Stimulated activated CD4-positive, alpha-beta T cell treated with anti-CD3 and anti-CD28 coated beads, Interleukin-15, amount 100 ng/mL, for 24 hours (primary cell): Measurements from ENCODE around the gene CACNA2D3.
A peak's percentile ranks its signal among the peaks of the same experiment; 100 is the strongest.

Experiments used
- DNase-seq: peaks from one replicate; pipeline ENCODE4 v3.0.0-alpha.2; 2020

The CACNA2D3 gene

DNA sequence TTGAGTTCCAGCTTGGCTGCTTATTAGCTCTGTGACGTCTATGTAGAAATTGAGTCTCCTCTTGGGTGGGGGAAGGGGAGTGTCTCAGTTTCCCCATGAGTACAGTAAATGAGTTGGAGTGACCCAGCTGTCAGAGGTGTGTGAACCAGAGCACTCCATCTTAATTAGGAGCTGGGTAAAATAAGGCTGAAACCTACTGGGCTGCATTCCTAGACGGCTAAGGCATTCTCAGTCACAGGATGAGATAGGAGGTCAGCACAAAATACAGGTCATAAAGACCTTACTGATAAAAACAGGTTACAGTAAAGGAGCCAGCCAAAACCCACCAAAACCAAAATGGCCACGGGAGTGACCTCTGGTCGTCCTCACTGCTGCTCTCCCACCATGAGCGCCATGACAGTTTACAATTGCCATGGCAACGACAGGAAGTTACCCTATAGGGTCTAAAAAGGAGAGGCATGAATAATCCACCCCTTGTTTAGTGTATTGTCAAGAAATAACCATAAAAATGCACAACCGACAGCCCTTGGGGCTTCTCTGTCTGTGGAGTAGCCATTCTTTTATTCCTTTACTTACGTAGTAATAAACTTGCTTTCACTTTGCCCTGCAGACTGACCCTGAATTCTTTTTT, 222.4 kb downstream of the CACNA2D3 start:
- no peak for DNase-seq

DNA sequence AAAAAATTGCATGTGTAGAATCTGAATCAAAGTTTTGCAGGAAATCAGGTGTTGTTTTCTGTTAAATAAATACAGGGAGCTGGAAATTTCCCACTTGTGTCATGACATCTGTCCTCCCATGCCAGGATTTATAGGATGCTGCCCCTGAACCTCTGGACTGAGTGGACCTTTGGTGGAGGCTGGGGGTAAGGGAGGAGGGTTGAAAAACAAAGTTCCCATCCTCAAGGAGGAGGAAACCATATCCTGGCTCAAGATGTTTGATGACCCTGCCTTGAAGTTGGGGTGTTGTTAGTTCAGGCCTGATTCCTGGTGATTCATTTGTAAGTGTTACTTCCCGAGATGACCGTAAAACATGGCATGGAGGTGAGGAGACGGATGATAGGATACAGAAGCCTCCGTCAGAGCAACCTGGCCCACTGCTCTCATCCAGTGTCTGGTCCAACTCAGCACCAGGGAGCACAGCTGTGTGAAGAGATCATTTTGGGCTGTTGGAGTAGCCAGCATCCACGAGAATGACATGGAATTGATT, 223.6 kb downstream of the CACNA2D3 start:
- no peak for DNase-seq

DNA sequence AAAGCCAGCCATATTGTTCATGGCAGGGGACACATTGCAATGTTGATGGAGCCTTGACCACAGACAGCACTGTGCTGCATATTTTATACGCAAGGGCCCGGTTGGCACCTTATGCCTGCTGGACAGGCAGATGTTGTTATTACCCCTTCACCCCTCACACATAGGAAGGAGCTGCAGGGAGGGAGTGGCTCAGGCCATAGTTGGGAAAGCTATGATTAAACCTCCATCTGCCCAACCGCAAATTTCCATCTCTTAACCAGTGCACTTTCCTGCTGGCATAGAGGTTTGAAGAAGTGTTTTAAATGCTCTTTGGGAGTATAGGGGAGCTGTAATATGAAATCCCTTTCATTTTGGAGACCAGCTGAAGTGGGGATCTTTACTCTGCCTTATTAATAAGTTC, 224.7 kb downstream of the CACNA2D3 start:
- no peak for DNase-seq

DNA sequence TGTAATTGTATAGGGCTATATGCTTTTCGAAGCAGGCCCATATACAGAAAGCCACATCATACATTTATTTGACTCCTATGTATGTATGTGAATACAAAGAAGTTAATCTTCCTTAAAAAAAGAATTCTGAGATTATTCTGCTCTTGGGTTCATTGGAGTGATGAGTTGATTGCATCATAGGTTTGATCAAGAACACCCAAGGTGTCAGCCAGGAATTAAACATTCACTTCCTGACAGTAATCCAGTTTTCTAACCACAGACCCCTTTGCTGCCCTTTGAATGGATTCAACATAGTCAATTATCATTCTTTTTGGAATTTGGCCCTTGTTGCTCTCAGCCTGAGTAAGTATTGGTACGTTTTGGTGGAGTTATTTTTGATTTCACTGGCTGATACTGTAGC, 225.6 kb downstream of the CACNA2D3 start:
- no peak for DNase-seq

DNA sequence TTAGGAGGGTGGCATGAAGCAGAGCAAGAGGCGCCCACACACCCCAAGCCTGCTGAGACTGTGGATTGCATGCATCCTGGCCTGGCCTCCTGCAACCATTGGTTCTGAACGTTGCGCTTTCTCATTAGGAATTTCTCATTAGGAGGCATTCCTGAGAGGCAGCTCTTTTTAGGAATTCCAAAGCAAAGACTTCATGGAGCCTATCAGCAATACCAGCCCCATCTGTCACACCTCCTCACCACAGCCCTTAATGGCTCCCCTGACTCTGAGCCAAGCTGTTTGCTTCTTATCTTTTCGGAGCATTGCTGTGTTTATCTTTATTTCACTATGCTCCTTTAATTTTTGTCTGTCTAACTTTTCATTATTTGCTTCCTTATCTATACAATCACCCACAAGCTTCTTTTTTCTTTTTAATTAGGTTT, 226.9 kb downstream of the CACNA2D3 start:
- no peak for DNase-seq

DNA sequence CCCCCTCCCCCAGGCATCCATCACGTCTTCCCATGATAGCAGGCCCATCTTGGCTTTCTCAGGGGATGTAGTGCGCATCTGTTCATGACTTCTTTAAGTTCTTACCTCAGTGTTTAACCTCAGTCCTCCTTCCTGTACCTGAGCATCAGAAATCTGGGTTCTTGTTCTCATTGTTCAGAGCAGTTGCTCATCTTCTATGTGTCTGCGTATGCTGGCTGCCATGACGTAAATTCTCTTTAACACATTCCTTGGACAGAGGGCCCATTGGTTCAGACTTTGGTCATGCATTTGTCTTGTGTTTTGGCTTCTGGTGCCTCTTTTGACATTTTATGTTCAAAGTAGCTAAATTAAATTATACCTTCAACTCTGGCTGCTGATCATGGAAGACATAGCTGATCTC, 227.3 kb downstream of the CACNA2D3 start:
- no peak for DNase-seq

DNA sequence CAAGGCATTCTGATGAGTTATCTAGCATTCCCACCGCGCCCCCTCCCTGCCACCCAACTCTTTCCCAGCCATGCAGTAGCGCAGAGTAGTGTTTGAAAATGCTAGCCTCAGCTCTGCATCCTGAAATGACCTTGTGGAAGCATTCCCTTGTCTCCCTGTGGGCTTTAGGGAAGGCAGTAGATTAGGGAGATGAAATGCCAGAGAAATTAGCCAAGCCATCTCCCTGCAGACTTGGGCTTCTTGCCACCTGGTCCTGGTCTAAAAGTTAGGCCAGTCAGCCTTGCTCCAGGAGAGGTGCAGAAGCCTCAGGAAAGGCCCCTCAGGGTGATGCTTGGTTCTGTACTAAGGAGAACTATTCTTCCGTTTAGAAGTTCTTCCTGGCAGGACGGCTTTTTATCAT, 231.2 kb downstream of the CACNA2D3 start:
- DNase-seq: no peak

DNA sequence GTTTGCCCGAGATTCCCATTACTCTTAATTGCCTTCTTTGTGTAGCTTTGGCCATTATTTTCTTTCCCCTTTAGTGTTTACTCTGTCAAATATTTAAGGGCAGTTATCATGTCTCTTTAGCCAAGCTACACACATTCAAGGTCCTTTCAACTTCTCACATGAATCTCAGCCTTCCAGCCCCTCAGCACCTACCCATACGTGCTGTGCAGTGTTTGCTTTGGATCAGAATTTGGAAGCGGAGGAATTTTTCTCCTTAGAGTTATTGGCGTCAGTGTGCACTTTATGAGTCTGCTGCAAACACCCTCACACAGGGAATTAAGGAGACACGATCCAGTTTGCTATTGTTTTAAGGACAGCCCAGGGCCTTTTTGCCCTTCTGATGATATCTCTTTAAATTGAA, 231.6 kb downstream of the CACNA2D3 start:
- no peak for DNase-seq

DNA sequence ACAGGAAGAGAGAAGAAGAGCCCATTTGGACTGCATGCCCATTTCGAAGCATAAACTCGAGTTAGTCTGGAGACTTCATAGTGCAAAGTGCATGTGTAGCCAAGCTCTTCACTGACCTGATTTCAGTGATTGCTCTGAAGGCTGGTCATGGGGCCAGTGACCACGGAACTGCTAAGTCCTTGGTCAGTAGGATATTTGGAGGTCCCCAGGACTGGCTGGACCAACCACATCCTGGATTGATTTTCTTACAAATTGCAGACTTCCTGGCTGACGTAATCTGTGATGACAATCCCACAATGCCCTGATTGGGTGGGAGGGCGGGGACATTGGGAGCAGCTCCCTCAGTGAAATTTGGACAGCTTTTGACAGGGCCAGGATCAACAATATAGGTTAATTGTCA, 233.4 kb downstream of the CACNA2D3 start:
- DNase-seq: no peak

DNA sequence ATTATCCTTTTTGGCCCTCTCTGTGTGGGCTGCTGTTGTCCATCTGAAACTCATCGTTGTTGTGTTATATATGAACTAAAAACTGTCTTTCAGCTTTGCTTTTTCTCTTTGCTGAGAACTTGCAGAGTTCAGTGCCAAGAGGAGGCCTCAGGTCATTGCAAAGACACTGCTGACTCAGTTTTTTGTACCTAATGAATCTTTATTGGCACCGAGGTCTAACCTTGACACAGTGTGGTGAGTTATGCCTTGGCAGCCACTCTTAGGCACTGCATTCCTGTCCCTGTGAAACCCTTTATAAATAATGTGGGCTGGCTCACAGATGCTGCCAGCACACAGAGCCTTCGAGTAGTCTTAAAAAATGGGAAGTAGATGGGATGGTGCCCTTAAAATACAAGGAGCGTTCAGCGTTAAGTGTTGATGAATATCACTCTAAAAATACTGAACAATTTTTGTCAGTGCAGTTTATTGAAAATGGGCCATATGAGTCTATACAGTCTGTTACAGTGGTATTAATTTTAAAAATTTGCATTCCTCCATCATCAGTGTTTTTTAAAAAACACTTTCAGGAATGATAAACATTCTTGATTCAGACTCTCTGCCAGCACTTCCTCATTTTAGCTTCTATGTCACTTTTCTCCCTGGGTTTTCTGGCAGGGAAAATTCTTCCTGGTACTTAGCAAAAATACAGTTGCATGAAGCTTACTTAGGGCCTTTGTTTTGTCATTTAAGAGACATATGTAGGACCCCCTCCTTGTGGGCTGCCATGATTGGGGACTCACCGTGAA, 234.1 kb downstream of the CACNA2D3 start:
- DNase-seq: no peak

DNA sequence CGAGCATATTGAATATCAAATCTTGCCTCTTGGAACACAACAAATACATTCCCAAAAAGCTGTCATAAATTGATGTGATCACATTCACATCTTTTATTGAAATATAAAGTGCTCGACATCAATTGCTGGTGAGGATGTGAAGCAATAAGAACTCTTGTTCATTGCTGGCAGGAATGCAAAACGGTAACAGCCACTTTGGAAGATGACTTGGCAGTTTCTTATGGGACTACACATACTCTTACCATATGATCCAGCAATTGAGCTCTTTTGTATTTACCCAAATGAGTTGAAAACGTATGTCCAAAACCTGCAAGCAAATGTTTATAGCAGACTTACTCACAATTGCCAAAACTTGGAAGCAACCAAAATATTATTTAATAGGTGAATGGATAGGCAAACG, 234.9 kb downstream of the CACNA2D3 start:
- DNase-seq: no peak

DNA sequence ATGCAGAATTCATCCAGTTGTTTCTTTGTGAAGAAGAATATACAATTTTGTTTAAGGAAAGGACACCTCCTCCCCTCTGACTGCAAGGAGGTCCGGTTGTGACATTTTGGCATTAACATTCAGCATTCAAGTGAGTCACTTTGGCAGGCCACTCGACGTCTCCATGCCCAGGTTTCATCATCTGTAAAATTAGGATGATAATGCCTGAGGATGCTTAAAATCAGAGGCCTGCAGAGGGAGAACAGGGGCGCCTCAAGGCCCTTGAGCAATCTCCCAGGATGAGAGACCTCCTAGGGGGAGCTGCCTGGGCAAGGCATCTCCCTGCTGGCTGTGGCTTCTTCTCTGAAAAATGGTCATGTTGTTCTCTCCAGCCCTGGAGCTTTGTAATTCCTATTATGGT, 236.0 kb downstream of the CACNA2D3 start:
- no peak for DNase-seq

DNA sequence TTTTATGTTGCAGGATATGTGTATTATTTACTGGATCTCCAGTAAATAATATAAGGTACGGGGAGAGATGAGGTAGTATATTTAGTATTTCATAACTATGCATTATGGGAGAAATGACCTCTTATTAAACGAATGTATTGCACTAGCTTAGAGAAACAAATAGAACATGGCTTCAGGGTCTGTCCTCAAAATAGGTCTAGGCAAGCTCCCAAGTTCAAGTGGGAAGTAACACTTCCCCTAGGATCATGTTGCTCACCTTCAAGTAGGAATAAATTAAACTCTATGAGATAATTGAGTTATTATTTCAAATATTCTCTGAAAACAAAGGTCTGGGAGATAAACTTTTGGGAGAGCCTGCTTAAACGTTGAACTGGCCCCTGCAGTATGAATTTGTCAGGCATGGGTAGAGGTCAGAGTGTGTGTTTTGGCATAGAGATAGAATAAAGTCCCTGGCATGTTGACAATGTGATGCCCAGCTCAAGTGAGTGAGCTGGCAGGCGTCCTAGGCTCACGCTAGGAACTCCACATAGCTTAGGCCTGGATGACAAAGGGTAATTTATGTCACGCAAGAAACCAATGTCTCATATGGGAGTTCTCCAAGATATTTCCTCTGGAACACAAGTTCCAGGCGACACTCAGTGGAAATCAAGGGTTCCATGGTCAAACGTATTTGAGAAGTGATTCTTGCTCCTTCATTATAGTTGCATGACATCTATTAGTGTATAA, 236.8 kb downstream of the CACNA2D3 start:
- no peak for DNase-seq

DNA sequence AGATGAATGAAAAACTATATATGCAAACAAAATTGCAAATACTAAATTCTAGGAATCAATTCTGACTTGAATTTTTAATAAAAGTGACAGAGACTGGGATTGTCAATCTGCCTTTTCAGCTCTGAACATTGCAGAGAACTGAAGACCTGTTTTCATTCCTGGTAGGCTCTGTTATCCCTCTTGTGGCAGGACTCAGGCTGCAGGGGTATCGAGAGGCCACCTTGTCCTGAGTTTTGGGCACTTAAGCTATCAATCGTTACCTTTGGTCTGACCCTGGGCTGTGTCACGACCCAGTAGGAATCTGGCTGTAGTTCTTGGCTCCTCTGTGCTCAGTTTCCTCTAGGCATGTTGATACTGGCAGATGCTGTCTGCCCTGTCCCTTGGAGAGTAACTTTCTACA, 238.0 kb downstream of the CACNA2D3 start:
- DNase-seq: no peak

DNA sequence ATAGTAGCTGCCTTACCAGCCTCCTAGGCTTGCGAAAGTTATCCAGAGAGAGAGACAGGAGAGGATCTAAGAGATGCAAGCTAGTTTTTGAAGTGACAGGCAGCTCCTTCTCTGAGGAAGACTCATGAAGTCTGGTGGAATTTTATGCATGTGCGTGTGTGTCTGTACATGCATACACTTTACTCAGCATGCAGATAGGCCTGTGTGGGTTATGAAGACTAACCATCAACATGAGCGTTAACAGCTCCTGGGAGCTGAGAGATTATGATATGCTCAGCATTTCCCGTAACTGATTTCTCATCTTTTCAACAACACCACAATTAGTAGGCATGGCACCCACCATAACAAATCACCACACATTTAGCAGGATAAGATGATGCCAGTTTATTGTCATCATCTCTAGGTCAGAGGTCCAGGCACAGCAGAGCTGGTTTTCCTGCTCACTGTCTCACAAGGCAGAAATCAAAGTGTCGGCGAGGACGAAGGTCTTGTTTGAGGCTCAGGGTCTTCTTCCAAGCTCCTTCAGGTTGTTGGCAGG, 239.5 kb downstream of the CACNA2D3 start:
- DNase-seq: no peak

DNA sequence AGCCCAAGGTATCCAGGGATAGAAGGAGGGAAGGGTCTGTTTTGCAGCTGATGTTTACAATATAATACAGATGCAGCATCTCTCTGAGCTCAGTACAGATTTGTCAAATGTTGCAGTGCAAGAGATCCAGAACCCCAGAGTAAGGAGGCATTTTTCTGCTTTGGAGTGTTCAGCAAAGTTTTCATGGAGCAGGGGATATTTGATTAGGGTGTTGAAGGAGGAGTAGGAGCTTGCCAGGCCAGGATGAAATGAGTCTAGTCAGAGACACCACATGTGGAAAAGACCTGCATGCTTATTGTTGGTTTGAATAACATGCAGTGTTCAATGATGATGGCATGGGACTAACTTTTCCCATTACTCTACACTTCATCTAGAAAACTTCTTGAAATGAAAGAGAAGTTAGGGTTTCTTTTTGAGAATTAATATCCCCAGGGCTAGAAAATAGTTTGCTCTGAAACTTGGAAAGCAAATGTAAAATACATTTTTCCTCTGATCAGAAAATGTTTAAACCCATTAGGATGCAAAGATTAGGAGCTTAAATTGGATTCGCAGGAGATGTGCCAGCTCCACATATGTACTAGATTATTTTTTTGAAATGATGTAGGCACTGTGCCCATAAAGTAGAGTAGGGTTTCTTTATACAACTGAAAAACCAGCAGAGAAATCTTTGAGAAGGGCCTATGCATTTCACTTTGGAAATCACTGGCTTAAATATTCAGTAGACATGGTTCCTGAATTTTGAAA, 243.8 kb downstream of the CACNA2D3 start:
- DNase-seq: no peak

DNA sequence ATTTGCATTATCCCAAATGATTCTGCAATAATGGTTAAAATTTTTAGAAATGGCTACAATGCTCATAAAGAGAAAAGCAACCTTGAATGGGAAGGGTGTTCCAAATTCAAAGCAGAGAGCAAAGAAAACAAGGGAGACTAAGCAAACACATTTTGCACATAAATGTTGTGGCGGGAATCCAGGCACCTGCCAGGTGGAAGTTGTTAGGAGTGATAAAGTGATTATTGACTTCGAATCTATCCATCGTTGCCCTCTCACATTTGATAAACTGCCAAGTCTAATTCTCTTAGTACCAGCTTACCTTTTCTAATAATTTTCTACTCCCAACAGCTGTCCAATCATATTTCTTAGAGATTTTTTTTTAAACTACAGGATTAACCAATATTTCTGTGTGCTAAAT, 244.5 kb downstream of the CACNA2D3 start:
- no peak for DNase-seq

DNA sequence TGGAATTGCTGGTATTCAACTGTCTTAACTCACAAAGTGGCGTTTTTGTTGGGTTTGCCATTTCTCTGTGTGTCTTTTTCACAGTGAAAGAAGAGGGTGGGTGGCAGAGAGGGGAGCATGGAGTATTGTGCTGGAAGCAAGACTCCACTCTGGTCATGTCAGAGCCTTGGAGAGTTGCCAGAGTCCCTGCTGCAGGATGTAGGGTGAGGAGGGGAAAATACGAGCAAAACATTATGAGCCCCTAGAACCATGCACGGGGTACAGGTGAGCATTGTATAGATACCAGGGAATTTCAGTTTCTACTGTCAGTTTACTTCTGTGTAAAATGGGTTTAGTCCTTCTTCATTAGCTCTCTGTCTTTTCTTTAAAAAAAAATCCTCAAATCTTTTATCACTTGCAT, 249.9 kb downstream of the CACNA2D3 start:
- DNase-seq: no peak

DNA sequence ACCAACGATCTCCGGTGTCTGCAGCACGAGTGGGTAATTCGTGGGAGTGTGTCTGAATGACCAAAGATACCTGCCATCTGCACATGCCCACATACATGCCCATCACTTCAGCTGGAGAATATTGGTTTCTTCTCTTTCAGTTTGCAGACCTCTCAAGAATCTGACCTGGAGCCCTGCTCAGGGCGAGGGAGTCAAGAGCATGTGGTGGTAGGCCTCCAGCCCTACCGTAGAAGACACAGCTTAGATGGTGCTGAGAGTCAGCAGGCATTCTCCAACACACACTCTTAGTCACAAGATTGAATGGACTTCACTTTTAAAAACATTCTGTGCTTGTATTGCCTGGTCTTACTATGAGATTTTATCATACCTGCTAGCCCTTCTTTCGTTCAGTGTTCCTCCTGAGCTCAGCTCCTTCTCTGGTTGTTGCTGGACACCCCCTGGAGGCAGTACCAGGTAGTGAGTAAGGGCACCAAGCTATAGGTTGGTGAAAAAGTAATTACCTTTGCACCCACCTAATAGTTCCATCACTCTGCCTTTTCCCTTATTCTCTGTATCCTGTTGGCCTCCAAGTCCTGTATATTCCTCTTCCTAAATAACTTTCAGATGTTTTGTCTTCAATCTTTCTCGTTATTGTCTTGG, 252.0 kb downstream of the CACNA2D3 start:
- peak; percentile 19 for DNase-seq

DNA sequence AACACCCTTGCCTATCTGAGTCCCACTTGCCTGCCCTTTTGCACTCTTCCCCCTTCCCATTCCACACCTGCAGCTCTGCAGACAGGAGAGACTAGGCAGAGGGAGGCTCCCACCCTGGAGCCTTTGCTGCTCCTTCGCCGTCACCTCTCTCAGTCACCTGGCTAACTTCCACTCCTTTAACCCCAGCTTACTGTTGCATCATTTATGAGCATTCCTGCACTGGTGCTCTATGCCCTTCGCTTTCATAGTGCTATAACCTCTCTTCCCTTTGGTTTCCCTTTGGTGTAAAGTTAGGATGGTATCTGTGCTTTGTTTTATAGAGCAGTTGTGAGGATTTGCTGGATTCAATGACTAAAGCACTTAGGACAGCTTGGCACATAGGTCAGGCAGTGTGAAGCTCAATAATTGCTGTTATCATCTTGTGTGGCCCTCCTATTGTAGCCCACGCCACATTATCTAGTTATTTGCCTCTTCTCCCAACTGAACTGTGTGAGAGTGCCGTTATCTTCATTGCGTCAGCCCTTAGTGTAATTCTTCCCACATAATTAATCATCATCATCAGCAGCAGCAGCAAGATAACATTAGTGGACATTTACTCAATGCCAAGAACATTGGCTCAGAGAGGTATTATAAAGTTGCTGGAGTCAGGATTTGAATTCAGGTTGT, 253.9 kb downstream of the CACNA2D3 start:
- no peak for DNase-seq

DNA sequence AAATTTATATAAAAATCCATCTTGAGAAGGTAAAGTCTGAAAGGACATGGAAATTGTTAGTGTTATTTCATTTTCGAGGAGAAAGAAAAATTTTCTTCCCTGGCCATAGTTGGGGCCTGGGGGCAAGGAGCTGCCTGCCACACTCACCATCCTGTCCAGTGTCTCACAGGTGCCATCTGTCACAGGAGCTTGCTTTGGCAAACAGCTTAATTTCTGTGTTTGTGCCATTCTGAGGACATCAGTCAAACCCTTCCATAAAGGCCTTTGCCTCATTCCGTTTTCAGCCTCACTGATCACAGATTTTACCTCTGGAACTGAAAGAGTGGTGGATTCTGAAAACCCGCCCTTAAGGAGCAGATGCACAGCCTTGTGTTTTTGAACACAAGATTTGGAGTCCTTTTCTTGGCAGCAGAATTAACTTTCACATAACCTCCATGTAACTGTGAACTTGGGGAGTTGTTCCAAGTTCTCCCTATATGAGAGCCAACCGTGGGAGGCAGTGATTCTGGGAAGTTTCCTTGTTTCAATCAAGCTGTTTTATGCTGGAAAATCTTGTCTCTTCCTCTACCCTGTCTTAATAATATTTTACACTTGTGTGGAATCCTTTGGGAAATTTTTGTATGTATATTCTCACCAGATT, 254.7 kb downstream of the CACNA2D3 start:
- no peak for DNase-seq
